ENCODE data around the gene STK24.

STK24 gene

GRCh38 chr13:98525456-98526181 is 51.3 kb downstream of the STK24 start:
- no peaks in the 10 kb centered on the region for H3K9me2 ChIP-seq (replicated peaks; ENCODE audit: control insufficient read depth, low read length)
- no peaks in the 10 kb centered on the region for H3F3A ChIP-seq (ENCODE audit: control insufficient read depth, insufficient read depth)
- no peaks in the 10 kb centered on the region for H3K27me3 ChIP-seq (ENCODE audit: control insufficient read depth, low read length)
- peaks cover 100% of the 10 kb centered on the region for H3K79me2 ChIP-seq (ENCODE audit: control insufficient read depth, low read length)
- no peak overlapping the region for H3K4me2 ChIP-seq (ENCODE audit: low read length)
- H3K9me3 ChIP-seq (ENCODE audit: control insufficient read depth, insufficient read depth, low read length), result no peaks in the 10 kb centered on the region
- H3K36me3 ChIP-seq (ENCODE audit: control insufficient read depth, low read length), result no peaks in the 10 kb centered on the region
- peaks cover 49% of the 10 kb centered on the region for H4K20me1 ChIP-seq (ENCODE audit: control insufficient read depth, insufficient read depth, low read depth, low read length)
- H3K27ac ChIP-seq (ENCODE audit: low read depth, low read length), result no peak overlapping the region
- TF ChIP-seq EZH2phosphoT487 (IDR thresholded peaks at IDR 0.05; ENCODE audit: borderline replicate concordance, low read length) (no peak), CTCF (IDR thresholded peaks at IDR 0.05; ENCODE audit: low read depth, low read length, poor library complexity, severe bottlenecking) (no peak)
- no peak overlapping the region for H3K4me3 ChIP-seq (ENCODE audit: low read length)
- H3K4me1 ChIP-seq (ENCODE audit: control insufficient read depth, low read length), result peaks cover 3% of the 10 kb centered on the region; the same call in 1 of the 2 replicates

- H3K79me2 ChIP-seq (ENCODE audit: control insufficient read depth, low read length), result peaks cover 100% of the 10 kb centered on the region
- no peaks in the 10 kb centered on the region for H3F3A ChIP-seq (ENCODE audit: control insufficient read depth, insufficient read depth)
- no peak overlapping the region for H3K4me3 ChIP-seq (ENCODE audit: low read length)
- peaks cover under 1% of the 10 kb centered on the region for H3K36me3 ChIP-seq (ENCODE audit: control insufficient read depth, low read length)
- H3K4me1 ChIP-seq (ENCODE audit: control insufficient read depth, low read length), result peaks cover 3% of the 10 kb centered on the region; the same call in 1 of the 2 replicates
- TF ChIP-seq EZH2phosphoT487 (IDR thresholded peaks at IDR 0.05; ENCODE audit: borderline replicate concordance, low read length) (no peak), CTCF (IDR thresholded peaks at IDR 0.05; ENCODE audit: low read depth, low read length, poor library complexity, severe bottlenecking) (no peak)
- no peaks in the 10 kb centered on the region for H3K27me3 ChIP-seq (ENCODE audit: control insufficient read depth, low read length)
- peaks cover 49% of the 10 kb centered on the region for H4K20me1 ChIP-seq (ENCODE audit: control insufficient read depth, insufficient read depth, low read depth, low read length)
- H3K9me3 ChIP-seq (ENCODE audit: control insufficient read depth, insufficient read depth, low read length), result no peaks in the 10 kb centered on the region
- no peaks in the 10 kb centered on the region for H3K9me2 ChIP-seq (replicated peaks; ENCODE audit: control insufficient read depth, low read length)
- H3K4me2 ChIP-seq (ENCODE audit: low read length), result no peak overlapping the region
- H3K27ac ChIP-seq (ENCODE audit: low read depth, low read length), result no peak overlapping the region
These were observed 52.1 kb downstream of the STK24 start for GRCh38 chr13:98524793-98525192.

- Histone ChIP-seq H3K9me3 (ENCODE audit: control insufficient read depth, insufficient read depth, low read length) (no peaks in the 10 kb centered on the region), H3K4me3 (ENCODE audit: low read length) (no peak overlapping the region), H3K27ac (ENCODE audit: low read depth, low read length) (no peak overlapping the region), H3K9me2 (replicated peaks; ENCODE audit: control insufficient read depth, low read length) (no peaks in the 10 kb centered on the region), H3K4me2 (ENCODE audit: low read length) (no peak overlapping the region), H3K36me3 (ENCODE audit: control insufficient read depth, low read length) (peaks cover 5% of the 10 kb centered on the region), H3K79me2 (ENCODE audit: control insufficient read depth, low read length) (peaks cover 100% of the 10 kb centered on the region), H3K4me1 (ENCODE audit: control insufficient read depth, low read length) (peaks cover 3% of the 10 kb centered on the region; the same call in 1 of the 2 replicates), H3K27me3 (ENCODE audit: control insufficient read depth, low read length) (no peaks in the 10 kb centered on the region), H4K20me1 (ENCODE audit: control insufficient read depth, insufficient read depth, low read depth, low read length) (peaks cover 53% of the 10 kb centered on the region), H3F3A (ENCODE audit: control insufficient read depth, insufficient read depth) (no peaks in the 10 kb centered on the region)
- TF ChIP-seq EZH2phosphoT487 (IDR thresholded peaks at IDR 0.05; ENCODE audit: borderline replicate concordance, low read length), result no peak
- TF ChIP-seq CTCF (IDR thresholded peaks at IDR 0.05; ENCODE audit: low read depth, low read length, poor library complexity, severe bottlenecking), result no peak
These were observed 52.5 kb downstream of the STK24 start for GRCh38 chr13:98524391-98524790.
